NCI-H128 (cell line): ENCODE results near the gene CTSS.

ENCODE experiments used
- DNase-seq: peaks from one replicate; lab custom pipeline; 2025; ENCODE audit not compliant: unreplicated experiment; lab: John Stamatoyannopoulos, UW

Gene CTSS

DNA sequence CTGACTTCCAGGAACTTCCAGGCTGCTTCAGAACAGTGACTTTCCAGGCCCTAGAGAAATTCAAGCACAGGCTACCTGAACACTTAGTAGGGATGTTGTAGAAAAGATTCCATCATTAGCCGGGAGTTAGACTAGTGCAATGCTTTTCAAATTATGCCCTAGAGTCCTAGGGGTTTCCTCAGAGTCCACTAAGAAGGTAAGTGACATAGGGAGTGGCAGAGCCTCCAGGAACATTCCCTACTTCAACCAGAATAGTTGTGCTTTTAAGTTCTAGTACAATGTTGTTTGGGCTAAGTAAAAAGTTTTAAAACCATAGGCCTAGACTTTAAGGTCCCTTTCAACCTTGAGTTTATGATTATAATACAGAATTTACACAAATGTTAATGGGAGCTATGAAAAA, 59.5 kb downstream of the CTSS start:
- DNase-seq: no peak

DNA sequence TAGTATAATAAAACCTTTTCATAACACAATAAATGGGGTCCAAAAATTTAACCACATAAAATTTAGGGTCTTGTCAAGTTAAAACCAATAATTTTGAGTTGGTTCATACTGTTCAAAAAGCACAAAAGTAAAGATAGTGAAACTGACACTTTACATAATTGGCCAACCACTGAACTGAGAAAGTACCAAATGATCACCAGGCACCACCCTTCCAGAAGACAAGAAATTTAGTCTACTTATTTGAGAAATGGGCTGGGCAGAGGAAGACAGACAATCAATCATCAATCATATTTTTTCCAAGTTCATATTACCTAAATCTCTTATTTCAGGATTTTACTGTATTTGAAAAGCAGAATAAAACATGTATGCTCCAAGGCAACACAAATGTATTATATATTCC, 62.2 kb downstream of the CTSS start:
- no peak for DNase-seq

GRCh38 chr1:150696995-150697927, 68.3 kb downstream of the CTSS start, which contains the start of gene GOLPH3L:
GOLPH3L (minus strand) TSS chr1:150697154; CDS start chr1:150694838, 2,316 bp downstream.
- DNase-seq: peak; percentile 98

- DNase-seq: no peak
Measured at GRCh38 chr1:150696590-150696989, 69.0 kb downstream of the CTSS start.

DNA sequence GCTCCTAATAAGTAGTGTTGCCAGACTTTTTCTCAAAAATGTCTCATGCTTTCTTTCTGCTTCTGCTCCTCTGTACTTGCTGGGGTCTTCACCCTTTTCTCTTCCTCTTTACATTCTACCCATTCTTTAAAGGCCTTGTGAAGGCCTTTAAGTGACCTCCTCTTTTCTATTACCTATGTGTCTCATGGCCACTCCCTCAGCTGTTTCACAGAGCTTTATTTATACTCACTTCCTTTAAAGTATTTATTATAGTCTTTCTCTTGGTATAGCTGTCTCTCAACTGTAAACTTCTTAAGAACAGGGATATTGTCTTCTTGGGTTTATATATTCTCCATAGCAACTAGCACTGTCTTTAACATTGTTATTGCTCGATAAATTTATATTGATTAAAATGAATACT, 69.4 kb downstream of the CTSS start:
- no peak for DNase-seq

DNA sequence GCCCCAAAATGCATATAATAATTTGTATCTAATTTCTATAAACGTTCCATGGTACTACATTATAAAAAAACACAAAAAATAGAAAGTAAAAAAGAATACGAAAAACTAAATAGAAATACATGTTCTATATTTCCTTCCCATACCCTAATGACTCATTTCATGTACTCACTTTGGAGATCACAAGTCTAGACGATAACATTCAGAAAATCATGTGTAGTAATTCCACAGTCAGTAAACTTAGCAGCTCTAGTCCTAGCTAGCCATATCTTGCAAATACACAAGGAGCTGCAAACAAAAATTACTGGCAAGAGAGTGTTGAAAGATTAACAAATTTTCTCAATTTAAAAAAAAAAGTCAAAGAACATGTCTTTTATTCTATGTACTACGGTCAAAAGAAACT, 70.0 kb downstream of the CTSS start:
- no peak for DNase-seq

DNA sequence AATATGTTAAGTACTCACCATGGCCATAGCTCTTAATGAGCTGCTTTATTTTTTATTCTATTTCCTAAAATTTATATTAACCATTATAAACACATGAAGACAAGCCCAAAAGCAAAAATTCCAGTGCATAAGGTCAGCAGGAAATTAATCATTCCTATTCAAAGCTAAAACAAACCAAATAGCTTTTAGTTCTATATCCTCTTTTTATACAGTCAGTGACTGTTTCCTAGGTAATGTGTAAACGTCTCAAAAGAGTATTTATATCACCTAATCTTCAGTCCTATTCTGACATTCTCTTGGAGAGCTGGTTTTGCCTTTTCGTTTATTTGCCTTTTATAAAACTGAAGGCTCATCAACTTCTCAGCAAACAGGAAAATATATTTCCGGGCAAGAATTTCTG, 72.9 kb downstream of the CTSS start:
- DNase-seq: no peak

- no peak for DNase-seq
Measured at GRCh38 chr1:150688763-150689162, 76.8 kb downstream of the CTSS start.

GRCh38 chr1:150686275-150686674, 79.3 kb downstream of the CTSS start:
- no peak for DNase-seq

- DNase-seq: no peak
Measured at GRCh38 chr1:150683914-150684313, 81.7 kb downstream of the CTSS start.
